CD4-positive, alpha-beta T cell treated with Interleukin-10 for 1 hour (primary cell): ENCODE measurements around the gene CPA1.

Experiments
- DNase-seq: peaks from one replicate; pipeline ENCODE4 v3.0.0-alpha.2; 2020

Gene CPA1

DNA sequence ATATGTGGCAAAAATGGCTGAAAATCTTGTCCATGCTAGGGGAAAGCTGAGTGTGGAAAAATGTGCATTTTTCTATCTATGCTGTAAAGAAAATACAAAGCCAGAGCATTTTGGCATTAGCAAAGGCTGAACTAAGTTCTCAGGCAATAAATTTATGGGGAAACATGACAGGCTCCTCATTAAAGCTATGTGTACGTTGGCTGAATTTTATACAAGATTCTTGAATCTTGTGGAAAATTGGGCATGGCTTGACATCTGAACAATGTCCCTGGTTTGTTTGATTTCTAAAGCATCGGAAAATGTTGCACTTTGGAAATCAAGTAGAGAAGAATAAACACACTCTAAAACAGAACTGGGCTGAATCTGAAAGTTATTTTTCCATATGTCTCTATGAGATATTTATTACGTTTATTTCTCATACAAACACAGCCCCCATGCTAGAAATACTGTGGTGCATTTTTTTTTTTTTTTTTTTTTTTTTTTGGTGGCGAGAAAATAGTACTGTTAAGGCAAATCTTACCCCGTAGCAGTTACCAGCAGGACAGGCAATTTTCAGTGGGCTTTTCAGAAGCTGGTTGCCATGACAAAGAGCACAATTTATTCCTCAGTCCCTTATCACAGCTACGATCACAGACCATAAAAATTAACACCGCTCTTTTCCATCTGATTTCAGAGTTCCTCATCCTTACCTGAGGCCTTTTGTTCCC lies 16.9 kb downstream of the CPA1 start:
- DNase-seq = no peak

DNA sequence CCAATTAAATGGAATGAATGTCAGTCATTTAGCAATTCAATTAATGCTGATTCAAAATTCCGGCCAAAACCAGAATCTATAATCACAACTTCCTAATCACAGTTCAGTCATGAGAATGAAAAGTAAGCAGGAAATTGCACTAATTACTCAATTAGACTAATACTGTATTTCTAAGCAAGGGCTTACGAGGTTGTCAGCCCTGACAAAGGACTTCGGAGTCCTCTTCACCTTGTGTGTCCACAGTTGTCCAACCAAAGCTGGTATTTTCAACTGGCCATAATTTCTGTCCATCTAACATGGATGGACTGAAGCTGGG lies 17.4 kb downstream of the CPA1 start:
- DNase-seq = no peak

DNA sequence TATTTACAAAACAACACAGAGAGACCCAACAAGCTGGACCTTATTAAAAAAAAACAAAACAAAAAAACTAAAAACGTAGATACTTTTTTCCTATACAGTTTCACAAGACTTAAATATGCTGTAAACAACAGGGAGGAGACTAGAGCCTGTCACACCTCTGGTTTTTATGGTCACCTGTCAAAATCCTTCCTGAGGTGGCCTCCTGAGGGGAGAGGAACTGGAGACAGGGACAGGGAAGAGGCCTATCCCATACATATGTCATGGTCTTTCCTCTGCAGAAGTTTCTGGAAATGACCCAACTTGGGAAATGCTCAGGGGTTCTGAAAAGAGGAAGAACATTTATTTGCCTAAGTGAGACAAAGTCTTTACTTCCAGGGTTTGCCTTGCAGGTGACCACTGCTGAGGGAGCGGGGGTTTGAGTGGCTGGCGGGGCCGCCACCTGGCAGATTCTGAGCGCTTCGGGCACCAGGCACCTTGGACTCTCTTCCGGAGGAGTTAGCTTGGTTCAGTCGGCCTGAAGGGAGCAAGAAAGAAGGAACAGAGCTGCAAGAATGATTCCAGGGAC lies 18.3 kb downstream of the CPA1 start:
- no peak for DNase-seq

DNA sequence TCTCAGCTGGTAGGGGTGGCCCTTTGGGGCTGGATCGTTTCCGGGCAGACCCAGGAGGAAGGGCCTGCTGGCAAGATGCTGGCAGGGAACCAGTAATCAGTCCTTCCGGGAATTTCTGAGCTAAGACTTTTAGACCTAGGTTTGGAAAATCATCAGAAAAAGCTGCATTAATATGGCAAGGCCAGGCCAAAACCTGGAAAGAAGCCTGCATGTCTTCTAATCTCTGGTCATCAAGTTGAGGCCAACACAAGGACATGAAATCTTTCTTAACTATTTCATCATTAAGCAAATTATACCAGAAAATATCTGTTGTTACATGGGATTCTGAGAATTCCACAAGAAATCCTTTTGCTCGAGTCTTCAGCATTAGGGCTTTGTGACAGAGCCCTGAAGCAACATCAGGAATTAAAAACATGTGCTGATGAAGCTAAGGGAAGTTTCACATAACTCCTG lies 19.9 kb downstream of the CPA1 start:
- no peak for DNase-seq

DNA sequence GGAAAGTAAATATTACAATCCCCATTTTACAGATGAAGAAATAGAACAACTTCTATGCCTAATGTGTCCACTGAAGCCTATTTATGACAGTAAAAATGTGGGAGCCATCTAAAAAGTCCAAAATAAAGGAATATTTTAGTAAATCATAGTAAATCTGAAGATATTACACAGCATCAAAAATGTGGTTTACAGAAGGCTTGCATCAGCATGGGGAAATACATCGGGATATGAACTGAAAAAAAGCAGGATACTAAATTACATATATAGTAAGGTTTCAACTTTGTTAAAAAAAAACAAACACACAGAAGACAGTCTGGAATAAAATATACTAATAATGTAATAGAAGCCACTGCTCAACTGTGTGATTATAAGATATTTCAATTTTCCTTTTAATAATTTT lies 20.8 kb downstream of the CPA1 start:
- no peak for DNase-seq

GRCh38 chr7:130401578-130401977 lies 21.3 kb downstream of the CPA1 start:
- no peak for DNase-seq

GRCh38 chr7:130405003-130405402 lies 24.7 kb downstream of the CPA1 start:
- DNase-seq = no peak

DNA sequence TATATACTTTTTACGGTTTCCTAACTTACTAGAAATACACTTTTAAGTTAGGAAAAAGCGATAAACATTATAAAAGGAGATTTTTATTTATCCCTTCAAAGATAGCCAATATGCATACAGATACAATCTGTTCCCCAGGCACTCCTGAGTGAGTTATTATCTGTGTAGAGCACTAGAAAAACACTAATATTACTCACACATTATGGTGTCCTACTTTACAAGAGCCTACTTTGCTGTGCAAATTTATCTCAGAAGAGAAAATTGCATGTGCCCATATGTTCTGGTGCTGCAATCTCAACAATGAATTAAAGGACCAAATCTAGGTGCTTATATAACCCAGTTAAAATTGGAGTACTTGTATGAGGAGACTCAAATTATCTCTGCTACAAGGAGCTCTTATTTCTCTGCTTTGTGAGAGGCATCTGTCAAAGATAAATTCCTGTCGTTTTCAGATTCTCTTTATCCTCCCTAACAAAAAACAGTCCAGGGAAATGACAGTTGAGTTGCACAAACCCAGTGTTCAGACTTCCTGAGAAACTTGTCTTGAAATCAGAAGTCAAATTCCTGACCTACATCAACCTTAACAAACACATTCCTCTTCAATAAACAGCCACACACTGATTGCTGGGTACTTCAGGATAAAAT lies 28.9 kb downstream of the CPA1 start:
- DNase-seq = no peak

DNA sequence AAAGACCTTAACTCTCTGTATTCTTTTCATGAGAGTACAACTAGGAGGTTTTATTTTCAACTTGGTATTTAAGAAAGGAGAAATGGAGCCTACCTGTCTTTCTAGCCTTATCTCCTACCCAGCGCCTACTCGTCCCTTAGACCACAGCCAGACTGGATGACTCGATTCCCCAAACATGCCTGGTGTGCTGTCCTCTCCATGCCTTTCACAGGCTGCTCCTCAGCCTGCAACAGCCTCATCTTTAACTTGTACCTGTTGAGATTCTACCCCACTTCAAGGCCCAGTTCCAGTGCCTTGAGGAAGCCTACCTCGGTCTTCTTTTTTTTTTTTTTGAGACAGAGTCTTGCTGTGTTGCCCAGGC lies 29.4 kb downstream of the CPA1 start:
- no peak for DNase-seq

DNA sequence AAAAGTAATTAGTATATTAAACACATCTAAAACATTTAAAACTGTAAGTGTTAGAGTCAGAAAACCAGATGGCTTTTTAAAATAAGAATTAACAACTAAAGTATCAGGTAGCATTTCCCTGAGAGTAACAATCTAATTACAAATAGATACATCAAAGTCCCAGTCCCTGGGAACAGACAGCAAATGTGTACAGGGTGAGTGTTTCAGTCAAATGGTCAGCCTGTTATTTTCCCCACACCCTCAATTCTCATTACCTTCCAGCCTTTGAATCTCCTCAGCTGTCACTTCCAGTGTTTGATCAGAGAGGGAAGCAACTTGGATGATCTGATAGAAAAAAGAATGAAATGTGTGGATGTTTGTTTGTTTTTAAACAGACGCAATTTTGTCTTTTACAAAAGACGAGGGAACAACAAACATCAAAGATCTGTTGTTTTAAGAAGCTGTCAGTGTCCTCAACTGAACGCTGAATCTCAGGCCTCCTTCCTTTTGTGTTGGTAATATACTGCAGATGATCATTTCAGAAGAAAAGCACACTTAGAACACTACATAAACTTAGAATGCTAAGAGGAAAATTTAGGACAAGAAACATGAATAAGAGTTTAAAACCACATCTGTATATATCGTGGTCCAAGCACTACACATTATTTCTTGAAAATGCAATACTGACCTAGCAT lies 30.7 kb downstream of the CPA1 start:
- DNase-seq = no peak

DNA sequence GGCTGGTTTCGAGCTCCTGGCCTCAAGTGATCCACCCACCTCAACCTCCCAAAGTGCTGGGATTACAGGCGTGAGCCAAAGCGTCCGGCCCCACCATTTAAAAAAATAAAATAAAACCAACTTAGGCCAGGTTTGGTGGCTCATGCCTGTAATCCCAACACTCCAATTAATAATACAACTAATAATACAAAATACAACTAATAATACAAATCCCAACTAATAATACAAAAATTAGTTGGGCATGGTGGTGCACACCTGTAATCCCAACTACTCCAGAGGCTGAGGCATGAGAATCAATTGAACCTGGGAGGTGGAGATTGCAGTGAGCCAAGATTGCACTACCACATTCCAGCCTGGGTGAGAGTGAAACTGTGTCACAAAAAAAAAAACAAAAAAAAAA lies 32.9 kb downstream of the CPA1 start:
- DNase-seq = no peak

DNA sequence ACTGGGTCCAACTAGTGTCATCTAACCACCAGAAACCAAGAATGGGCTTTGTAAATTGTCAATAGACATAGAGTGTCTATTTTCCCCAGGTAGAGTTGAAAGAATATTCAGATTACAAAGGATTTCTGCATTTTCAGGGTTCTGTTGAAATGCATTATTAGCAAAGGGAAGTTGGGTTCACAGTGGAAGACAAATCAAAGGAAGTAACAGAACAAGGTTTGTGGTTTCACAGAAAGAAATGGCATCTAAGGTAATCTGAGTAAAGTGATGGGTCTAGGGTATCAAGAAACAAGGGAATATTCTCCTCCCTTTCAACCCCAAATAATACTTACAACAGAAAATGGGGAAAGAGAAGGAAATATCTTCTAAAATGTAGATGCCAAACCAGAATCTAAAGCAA lies 34.7 kb downstream of the CPA1 start:
- DNase-seq = peak; percentile 7

- no peak for DNase-seq
Measured at GRCh38 chr7:130417213-130417612, 36.9 kb downstream of the CPA1 start.

GRCh38 chr7:130418306-130418705 lies 38.0 kb downstream of the CPA1 start:
- no peak for DNase-seq

GRCh38 chr7:130419658-130420057 lies 39.4 kb downstream of the CPA1 start:
- DNase-seq = no peak

DNA sequence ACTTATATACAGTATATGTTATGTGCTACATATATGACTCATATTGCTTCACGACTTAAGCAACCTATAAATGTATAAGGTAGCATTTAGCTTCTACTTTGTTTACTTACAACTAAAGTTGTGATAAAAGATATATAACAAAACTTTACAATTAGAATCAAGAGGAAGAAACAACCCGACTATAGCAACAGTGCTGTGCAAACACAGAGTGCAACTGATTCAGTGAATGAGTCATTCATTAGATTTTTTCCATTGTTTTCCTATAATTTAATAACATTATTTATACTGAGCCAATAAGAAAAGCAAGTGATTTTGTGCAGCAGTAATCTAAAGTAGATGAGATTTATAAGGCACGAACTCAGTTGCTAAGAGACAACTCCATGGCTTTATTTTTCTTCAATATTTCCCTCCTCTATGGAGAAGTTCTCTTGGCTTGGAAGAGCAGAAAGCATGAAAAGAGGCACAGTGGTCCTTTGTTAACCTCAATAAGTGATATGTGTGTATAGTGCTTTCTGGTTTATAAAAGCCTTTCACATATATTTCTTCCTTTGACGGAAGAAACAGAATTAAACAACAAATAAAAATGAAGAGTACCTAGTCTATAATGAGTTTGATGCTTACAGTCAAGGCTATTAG lies 40.8 kb downstream of the CPA1 start:
- no peak for DNase-seq

DNA sequence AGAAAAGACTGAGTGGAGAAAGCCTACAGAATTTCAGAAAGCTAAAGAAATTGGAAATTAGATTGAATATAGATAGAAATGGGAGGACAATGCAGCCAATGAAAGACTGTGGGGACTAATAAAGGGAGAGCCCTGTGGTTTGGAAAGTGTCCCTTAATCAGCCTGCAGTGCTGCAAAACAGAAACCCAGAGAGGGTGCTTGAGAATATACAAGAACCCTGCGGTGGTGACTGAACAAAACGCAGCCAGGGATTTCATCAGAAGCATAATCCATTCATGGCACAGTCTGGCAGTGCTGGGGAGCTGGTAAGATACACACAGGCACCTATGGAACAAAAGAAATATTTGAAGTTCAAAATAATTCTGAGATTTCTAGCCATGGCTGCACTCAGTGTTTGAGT lies 41.4 kb downstream of the CPA1 start:
- DNase-seq = no peak

DNA sequence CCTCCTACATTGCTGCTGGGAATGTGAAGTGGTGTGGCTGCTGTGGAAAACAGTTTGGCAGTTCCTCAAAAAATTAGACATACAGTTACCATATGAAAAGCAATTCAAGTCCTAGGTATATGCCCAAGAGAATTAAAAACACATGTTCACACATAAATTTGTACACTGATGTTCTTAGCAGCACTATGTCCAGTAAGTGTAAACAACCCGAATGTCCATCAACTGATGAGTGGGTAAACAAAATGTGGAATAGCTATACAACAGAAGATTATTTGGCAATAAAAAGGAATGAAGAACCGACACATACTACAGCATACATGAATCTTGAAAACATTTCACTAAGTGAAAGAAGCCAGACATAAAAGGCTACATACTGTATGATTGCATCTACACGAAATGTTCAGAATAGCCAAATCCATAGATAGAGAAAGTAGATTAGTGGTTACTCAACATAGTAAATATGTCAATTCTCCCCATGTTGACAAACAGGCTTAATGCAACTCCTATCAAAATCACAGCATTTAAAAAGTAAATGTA lies 43.3 kb downstream of the CPA1 start:
- DNase-seq = no peak

DNA sequence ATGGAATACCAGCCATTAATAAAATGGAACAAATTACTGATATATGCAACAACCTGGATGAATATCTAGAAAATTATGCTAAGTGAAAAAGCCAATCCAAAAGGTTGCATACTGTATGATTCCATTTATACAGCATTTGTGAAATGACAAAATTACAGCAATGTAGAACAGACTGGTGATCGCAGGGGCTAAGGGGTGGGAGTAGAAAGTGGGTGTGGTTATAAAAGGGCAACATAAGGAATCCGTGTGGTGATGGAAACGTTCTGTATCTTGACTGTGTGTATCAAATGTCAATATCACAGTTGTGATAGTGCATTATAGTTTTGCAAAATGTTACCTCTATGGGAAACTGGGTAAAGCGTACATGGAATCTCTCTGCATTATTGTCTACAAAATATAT lies 45.5 kb downstream of the CPA1 start:
- DNase-seq = no peak

GRCh38 chr7:130426564-130426963 lies 46.3 kb downstream of the CPA1 start:
- no peak for DNase-seq

GRCh38 chr7:130429019-130429418 lies 48.7 kb downstream of the CPA1 start:
- DNase-seq = no peak

DNA sequence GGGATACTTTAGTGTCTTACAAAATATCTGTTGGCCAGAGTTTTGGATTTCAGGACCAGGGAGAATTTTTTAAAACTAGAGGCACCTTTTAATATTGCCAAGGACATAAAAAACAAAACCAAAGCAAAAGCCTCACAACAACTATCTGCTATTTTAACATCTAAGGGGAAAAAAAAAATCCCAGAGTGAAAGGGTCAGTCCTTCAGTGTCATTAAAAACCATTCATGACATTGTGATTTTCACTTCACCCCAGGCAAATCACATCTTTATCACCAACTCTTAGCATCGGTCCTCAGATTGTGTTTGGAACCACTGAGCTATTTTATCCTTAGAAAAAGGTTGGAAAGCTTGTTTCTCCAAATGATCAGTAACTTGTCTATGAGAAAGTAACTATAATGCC lies 49.8 kb downstream of the CPA1 start:
- DNase-seq = no peak

GRCh38 chr7:130430841-130431666 lies 50.8 kb downstream of the CPA1 start:
- DNase-seq = no peak
